ENCODE results near the gene ACVR2A. TPM values are rescaled to one million over a fixed set of nuclear protein-coding genes. Genes with fewer than 3 reads are reported as not detected.

The ACVR2A gene
- total RNA-seq, 1 donor from 2014 or later = 22.7 TPM

DNA sequence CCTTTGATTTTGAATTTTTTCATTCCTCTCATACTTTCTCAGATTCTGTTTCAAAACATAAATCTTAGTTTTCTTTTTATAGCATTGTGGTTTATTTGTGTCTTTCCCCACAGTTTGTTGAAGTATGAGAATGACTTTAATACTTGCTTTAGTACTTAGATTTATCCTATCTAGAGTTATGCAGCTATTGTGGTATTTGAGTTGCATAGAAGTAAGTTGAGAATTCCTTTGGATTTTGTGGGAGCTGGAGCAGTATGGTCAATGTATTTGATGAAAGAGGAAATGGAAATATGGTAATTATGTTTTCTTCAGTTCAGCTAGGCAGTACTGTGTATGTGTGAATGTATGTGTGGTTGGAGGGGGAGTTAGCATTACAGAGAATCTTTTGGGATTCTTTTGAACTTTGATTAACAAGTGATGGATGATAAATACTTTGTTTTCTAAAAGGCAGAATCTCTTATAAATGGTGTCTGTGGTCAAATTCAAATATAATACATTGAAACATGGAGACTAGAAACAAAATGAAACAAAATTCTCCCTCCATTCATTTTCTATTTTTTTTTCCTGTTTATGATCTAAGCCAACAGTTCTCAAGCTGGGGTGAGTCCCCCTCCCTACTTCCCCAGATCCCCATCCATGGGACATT is 3.0 kb downstream of the ACVR2A start:
- Mint-ChIP-seq H3K4me1 (peaks cover 14% of the 10 kb centered on the region), H3K4me3 (peak overlapping the region; percentile 23), H3K9me3 (peaks cover 12% of the 10 kb centered on the region), H3K27ac (no peak overlapping the region), H3K27me3 (ENCODE audit: insufficient read depth, low read depth) (no peaks in the 10 kb centered on the region), H3K36me3 (peaks cover 13% of the 10 kb centered on the region)
- H3K36me3 ChIP-seq = no peaks in the 10 kb centered on the region
- H3K4me3 ChIP-seq = no peak overlapping the region
- H3K79me2 ChIP-seq (ENCODE audit: low read depth) = peaks cover 87% of the 10 kb centered on the region
- no peak overlapping the region for H3K9ac ChIP-seq
- no peaks in the 10 kb centered on the region for H3K9me3 ChIP-seq (ENCODE audit: low read depth)
- TF ChIP-seq EZH2phosphoT487 (IDR thresholded peaks at IDR 0.05) (no peak), EZH2 (IDR thresholded peaks at IDR 0.05) (no peak)
- TF ChIP-seq, protein P1, sequence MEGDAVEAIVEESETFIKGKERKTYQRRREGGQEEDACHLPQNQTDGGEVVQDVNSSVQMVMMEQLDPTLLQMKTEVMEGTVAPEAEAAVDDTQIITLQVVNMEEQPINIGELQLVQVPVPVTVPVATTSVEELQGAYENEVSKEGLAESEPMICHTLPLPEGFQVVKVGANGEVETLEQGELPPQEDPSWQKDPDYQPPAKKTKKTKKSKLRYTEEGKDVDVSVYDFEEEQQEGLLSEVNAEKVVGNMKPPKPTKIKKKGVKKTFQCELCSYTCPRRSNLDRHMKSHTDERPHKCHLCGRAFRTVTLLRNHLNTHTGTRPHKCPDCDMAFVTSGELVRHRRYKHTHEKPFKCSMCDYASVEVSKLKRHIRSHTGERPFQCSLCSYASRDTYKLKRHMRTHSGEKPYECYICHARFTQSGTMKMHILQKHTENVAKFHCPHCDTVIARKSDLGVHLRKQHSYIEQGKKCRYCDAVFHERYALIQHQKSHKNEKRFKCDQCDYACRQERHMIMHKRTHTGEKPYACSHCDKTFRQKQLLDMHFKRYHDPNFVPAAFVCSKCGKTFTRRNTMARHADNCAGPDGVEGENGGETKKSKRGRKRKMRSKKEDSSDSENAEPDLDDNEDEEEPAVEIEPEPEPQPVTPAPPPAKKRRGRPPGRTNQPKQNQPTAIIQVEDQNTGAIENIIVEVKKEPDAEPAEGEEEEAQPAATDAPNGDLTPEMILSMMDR (IDR thresholded peaks at IDR 0.05) = no peak
- peaks cover 19% of the 10 kb centered on the region for H3F3A ChIP-seq (ENCODE audit: low read depth)
- H3K27me3 ChIP-seq = no peaks in the 10 kb centered on the region
- H3K4me2 ChIP-seq = no peak overlapping the region
- no peak overlapping the region for H3K27ac ChIP-seq
- no peak for DNase-seq (ENCODE audit: low spot score)
- peaks cover 26% of the 10 kb centered on the region for H3K4me1 ChIP-seq
- H4K20me1 ChIP-seq (ENCODE audit: low read depth) = peaks cover 16% of the 10 kb centered on the region
- no peak overlapping the region for H2AFZ ChIP-seq (replicated peaks)

DNA sequence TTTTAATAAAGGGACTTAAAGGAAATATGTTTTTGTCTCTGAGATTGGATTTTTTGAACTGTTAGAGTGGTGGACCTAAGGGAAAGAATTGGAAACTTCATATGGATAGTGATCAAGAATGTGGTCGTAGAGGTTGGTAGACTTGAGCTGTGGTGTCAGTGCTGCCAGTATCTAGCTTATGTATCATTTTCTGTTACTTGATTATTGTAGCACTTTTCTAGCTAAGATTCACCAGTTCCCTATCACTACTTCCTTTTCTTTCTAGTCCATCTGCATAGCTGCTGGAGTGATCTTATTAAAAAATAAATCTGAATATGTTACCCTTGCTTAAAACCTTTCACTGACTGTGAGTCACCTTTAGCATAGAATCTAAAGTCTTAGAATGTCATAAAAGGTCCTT is 6.0 kb downstream of the ACVR2A start:
- no peaks in the 10 kb centered on the region for H3K27me3 ChIP-seq
- H3K27ac Mint-ChIP-seq = no peak overlapping the region
- no peaks in the 10 kb centered on the region for H3K27me3 Mint-ChIP-seq (ENCODE audit: insufficient read depth, low read depth)
- H3K4me3 ChIP-seq = no peak overlapping the region
- no peak overlapping the region for H3K27ac ChIP-seq
- H3K4me1 Mint-ChIP-seq = peaks cover 14% of the 10 kb centered on the region
- H3K4me3 Mint-ChIP-seq = no peak overlapping the region
- no peaks in the 10 kb centered on the region for H3F3A ChIP-seq (ENCODE audit: low read depth)
- H4K20me1 ChIP-seq (ENCODE audit: low read depth) = peaks cover 10% of the 10 kb centered on the region
- DNase-seq (ENCODE audit: low spot score) = no peak
- no peak overlapping the region for H3K4me2 ChIP-seq
- TF ChIP-seq, protein P1 (IDR thresholded peaks at IDR 0.05) = no peak
- TF ChIP-seq EZH2 (IDR thresholded peaks at IDR 0.05) (no peak), EZH2phosphoT487 (IDR thresholded peaks at IDR 0.05) (no peak)
- H3K9me3 Mint-ChIP-seq = peaks cover 12% of the 10 kb centered on the region
- no peak overlapping the region for H2AFZ ChIP-seq (replicated peaks)
- H3K36me3 ChIP-seq = no peaks in the 10 kb centered on the region
- peaks cover 100% of the 10 kb centered on the region for H3K79me2 ChIP-seq (ENCODE audit: low read depth)
- H3K4me1 ChIP-seq = peaks cover 22% of the 10 kb centered on the region
- H3K9ac ChIP-seq = no peak overlapping the region
- H3K9me3 ChIP-seq (ENCODE audit: low read depth) = no peaks in the 10 kb centered on the region
- H3K36me3 Mint-ChIP-seq = peaks cover 15% of the 10 kb centered on the region

DNA sequence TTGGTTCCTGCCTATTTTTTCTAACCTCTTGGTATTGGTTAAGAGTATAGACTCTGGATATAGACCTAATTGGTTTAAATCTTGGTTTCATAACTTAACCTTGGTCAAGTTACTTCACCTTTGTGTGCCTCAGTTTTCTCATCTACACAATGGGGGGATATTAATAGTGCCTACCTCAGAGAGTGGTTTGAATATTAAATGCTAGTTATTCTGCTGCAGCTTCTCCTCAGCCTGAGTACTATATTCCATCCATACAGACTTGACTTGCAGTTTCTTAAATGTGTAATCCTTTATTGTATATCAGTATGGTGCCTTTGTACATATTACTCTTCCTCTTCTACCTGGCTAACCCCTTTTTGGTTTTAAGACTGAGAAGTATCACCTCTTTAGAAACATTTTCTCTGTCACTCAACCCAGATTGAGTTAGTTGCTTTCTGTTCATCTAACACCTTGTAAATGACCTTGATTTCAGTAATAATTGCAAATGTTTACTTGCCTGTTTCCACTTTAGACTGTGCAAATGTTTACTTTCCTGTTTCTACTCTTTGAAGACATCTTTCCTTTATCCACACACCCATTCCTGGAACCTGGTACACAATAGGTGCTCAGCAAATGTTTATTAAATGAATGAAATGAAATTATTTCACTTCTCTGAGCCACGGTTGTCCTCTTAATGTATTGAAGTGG is 6.6 kb downstream of the ACVR2A start:
- Histone ChIP-seq H3K4me3 (no peak overlapping the region), H2AFZ (replicated peaks) (no peak overlapping the region), H3F3A (ENCODE audit: low read depth) (no peaks in the 10 kb centered on the region), H3K27me3 (no peaks in the 10 kb centered on the region), H3K36me3 (no peaks in the 10 kb centered on the region), H3K9ac (no peak overlapping the region), H3K27ac (no peak overlapping the region), H3K79me2 (ENCODE audit: low read depth) (peaks cover 100% of the 10 kb centered on the region), H3K4me1 (peaks cover 21% of the 10 kb centered on the region), H3K4me2 (no peak overlapping the region), H3K9me3 (ENCODE audit: low read depth) (no peaks in the 10 kb centered on the region), H4K20me1 (ENCODE audit: low read depth) (peaks cover 7% of the 10 kb centered on the region)
- Mint-ChIP-seq H3K4me3 (no peak overlapping the region), H3K27me3 (ENCODE audit: insufficient read depth, low read depth) (no peaks in the 10 kb centered on the region), H3K36me3 (peaks cover 15% of the 10 kb centered on the region), H3K4me1 (peaks cover 12% of the 10 kb centered on the region), H3K9me3 (peaks cover 12% of the 10 kb centered on the region), H3K27ac (no peak overlapping the region)
- TF ChIP-seq, protein P1 (IDR thresholded peaks at IDR 0.05) = no peak
- TF ChIP-seq EZH2phosphoT487 (IDR thresholded peaks at IDR 0.05) (no peak), EZH2 (IDR thresholded peaks at IDR 0.05) (no peak)
- no peak for DNase-seq (ENCODE audit: low spot score)

All from neural progenitor cell (in vitro differentiated cells).